NCI-H187 treated with DMSO at 0.1 percent for 48 hours (cell line): ENCODE measurements around the gene DST.

ENCODE experiments used
- DNase-seq: peaks from one replicate; lab custom pipeline; 2025; lab: John Stamatoyannopoulos, UW

The DST gene

DNA sequence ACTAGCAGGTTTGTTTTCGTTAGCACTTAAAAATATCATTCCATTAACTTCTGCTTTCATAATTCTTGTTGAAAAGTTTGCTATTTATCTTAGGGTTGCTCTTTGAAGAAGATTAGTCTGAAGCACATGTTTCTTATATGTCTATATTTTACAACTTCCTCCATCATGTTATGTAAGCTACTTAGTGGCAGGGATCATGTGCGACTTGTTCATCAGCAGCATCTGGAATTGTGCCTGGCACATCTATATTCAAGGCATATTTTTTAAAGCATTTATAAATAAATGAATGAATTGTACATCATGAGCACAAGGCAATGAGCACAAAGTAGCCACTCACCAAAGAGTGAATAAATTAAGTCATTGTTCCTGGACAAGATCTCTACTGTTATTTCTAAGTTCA, 208.1 kb downstream of the DST start:
- no peak for DNase-seq

GRCh38 chr6:56433119-56433518, 209.6 kb downstream of the DST start:
- no peak for DNase-seq

- DNase-seq, result no peak
These were observed 210.5 kb downstream of the DST start for GRCh38 chr6:56432194-56432593.

GRCh38 chr6:56430629-56431600, 211.8 kb downstream of the DST start:
- DNase-seq, result no peak

DNA sequence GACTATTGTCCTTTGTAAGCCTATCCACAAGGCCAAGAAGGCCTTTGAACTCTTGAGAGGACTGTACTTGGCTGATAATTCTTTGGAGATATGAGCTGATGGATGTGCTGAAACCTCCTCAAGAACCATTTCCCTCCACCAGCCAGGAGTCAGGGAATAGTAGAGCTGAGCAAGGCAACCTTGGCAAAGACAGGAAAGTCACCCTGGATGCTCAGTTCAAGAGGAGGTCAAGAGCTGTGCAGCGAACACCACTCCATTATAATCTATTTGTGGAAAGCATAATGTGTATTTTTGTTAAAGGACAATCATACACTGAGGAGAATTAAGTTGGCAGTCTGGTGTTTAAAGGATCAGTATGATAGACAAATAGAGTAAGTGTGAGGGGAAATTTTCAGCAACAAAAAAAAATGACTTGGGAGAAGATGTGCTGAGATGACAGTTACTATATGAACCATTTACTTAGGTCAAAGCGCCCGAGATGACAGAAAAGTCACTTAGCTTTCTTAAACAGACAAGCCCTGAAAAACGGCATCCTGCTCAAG, 218.1 kb downstream of the DST start:
- no peak for DNase-seq

- no peak for DNase-seq
These were observed 218.6 kb downstream of the DST start for GRCh38 chr6:56424064-56424463.

GRCh38 chr6:56420296-56420695, 222.4 kb downstream of the DST start:
- no peak for DNase-seq

GRCh38 chr6:56419191-56419590, 223.5 kb downstream of the DST start:
- no peak for DNase-seq

GRCh38 chr6:56417823-56418222, 224.9 kb downstream of the DST start:
- no peak for DNase-seq

GRCh38 chr6:56416247-56416646, 226.4 kb downstream of the DST start:
- no peak for DNase-seq

GRCh38 chr6:56408976-56409375, 233.7 kb downstream of the DST start:
- no peak for DNase-seq
